Measurements from ENCODE around the gene TSPYL2. TPM values are rescaled to one million over a fixed set of nuclear protein-coding genes. Genes with fewer than 3 reads are reported as not detected.
A peak's percentile ranks its signal among the peaks of the same experiment; 100 is the strongest.

The TSPYL2 gene
- total RNA-seq, 8 experiments from 2014 or later: 14.9 to 66.1 (median 31.3) TPM

GRCh38 chrX:53071604-53072417, 10.4 kb upstream of the TSPYL2 start:
- in situ Hi-C loops (cut with MboI; ENCODE audit: low pct_unique_long_range_greater_than_20kb in 2 of 9, low sequenced_read_pairs in 9 of 9, unreplicated experiment in 9 of 9): no loop called here
- WGBS, 10 experiments: 0 to 28% (median 5%) methylated on average over 2 to 11 of the region's 31 CpGs; no CpG with 5 or more reads in 5 of the 10 experiments
- peak; percentile 60 to 95 (median 75) for ATAC-seq (replicated peaks in 6 of 8)
- Histone ChIP-seq H3K4me3 (peak overlapping the region in 1 of 5 donors; percentile 26), H3K27ac (no peak overlapping the region), H3K4me1 (replicated peaks in 1 of 2) (peaks cover 10 to 13% of the 10 kb centered on the region in 2 donors)

DNA sequence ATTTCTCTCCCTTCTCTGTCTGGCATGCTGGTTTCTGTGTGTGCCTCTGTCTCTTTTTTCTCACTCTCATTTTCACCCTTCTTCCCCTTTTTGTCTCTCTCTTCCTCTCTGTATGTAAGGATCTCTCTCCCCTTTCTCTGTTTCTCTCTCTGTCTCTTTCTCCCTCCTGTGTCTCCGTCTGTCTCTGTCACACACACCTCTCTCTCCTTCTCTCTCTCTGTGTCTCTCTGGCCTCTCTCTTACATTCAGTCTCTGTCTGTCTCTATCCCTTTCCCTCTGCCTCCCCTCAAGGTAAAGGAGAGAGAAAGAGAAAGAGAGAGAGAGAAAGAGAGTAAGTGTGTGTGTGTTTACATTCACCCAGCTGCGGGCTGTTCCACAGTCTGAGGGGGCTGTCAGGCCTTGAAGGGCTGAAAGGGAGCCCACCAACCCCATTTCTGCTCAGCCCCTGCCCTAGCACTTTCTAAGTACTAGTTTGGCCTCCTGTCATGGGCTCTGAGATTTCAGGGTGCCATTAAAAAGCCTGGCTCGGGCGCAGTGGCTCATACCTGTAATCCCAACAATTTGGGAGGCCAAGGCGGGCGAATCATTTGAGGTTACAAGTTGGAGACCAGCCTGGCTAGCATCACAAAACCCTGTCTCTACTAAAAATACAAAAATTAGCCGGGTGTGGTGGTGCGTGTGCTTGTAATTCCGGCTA, 9.6 kb upstream of the TSPYL2 start:
- Histone ChIP-seq H3K27ac (peak overlapping the region in 1 of 2 donors; percentile 73), H3K4me3 (no peak overlapping the region), H3K4me1 (replicated peaks in 1 of 2) (peaks cover 10 to 13% of the 10 kb centered on the region in 2 donors)
- WGBS, 10 experiments: 0 to 60% (median 40%) methylated on average over 1 to 4 of the region's 9 CpGs; no CpG with 5 or more reads in 4 of the 10 experiments
- in situ Hi-C loops (cut with MboI; ENCODE audit: low pct_unique_long_range_greater_than_20kb in 2 of 9, low sequenced_read_pairs in 9 of 9, unreplicated experiment in 9 of 9): no loop called here
- no peak for ATAC-seq (replicated peaks in 6 of 8)

DNA sequence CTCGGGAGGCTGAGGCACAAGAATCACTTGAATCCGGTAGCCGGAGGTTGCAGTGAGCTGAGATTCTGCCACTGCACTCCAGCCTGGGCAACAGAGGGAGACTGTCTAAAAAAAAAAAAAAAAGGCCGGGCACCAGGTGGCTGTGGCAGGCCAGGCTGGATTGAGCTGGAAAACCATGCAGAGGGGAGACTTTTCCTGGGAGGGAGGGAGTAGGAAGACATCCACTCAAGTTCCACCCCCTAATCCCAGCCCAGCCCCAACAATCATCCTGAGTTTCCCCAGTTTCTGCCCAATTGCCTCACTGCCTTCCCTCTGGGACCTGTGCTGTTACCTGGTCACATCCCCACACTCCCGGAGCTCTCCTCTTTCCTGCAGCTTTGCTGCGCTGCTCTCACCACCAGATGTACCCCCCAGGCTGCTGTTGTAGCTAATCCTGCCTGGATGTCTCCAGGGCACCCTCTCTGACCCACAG, 9.0 kb upstream of the TSPYL2 start:
- peak in 6 of 8 experiments; percentile 48 to 76 (median 68) for ATAC-seq (replicated peaks in 6 of 8)
- H3K27ac ChIP-seq: peak overlapping the region in 1 of 2 donors; percentile 73
- 60% methylated on average over 3 of the region's 6 CpGs; no CpG with 5 or more reads in 9 of the 10 experiments for WGBS, 10 experiments

DNA sequence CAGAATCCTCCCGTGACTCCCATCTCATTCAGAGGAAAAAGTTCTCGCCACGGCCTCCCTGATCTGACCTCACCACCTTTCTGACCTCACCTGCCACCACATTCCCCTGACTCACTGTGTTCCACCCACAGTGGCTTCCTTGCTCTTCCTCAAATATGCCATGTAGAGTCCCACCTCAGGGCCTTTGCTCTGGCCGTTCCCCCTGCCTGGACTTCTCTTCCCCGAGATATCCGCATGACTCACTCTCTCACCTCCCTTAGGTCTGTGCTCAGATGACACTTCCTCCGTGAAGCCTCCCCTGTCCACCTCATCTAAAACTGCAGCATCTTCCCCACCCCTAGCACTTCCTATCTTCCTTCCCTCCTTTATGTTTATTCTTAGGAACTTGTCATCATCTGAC, 7.2 kb upstream of the TSPYL2 start:
- in situ Hi-C loops (cut with MboI; ENCODE audit: low pct_unique_long_range_greater_than_20kb in 2 of 9, low sequenced_read_pairs in 9 of 9, unreplicated experiment in 9 of 9): no loop called here

More for the DNA sequence above, 9.0 kb upstream of the TSPYL2 start:
- Histone ChIP-seq H3K4me1 (replicated peaks in 1 of 2) (peaks cover 10 to 13% of the 10 kb centered on the region in 2 donors), H3K4me3 (no peak overlapping the region)
- in situ Hi-C loops (cut with MboI; ENCODE audit: low pct_unique_long_range_greater_than_20kb in 2 of 9, low sequenced_read_pairs in 9 of 9, unreplicated experiment in 9 of 9): no loop called here

GRCh38 chrX:53076671-53077070, 5.5 kb upstream of the TSPYL2 start:
- WGBS, 10 experiments: 80 to 100% (median 93%) methylated on average over 1 to 15 of the region's 21 CpGs; no CpG with 5 or more reads in 6 of the 10 experiments
- H3K4me1 ChIP-seq (replicated peaks in 1 of 2): peaks cover 13 to 18% of the 10 kb centered on the region in 2 donors
- ATAC-seq (replicated peaks in 6 of 8): no peak
- no peak overlapping the region for H3K27ac ChIP-seq
- in situ Hi-C loops (cut with MboI; ENCODE audit: low pct_unique_long_range_greater_than_20kb in 2 of 9, low sequenced_read_pairs in 9 of 9, unreplicated experiment in 9 of 9): no loop called here
- no peak overlapping the region for H3K4me3 ChIP-seq

More for the DNA sequence above, 7.2 kb upstream of the TSPYL2 start:
- Histone ChIP-seq H3K4me1 (replicated peaks in 1 of 2) (peaks cover 10 to 13% of the 10 kb centered on the region in 2 donors), H3K27ac (no peak overlapping the region), H3K4me3 (no peak overlapping the region)
- ATAC-seq (replicated peaks in 6 of 8): no peak
- WGBS, 10 experiments: 80 to 100% (median 93%) methylated on average over 1 to 5 of the region's 7 CpGs; no CpG with 5 or more reads in 7 of the 10 experiments

GRCh38 chrX:53077207-53078197, 4.7 kb upstream of the TSPYL2 start:
- peaks cover 10 to 11% of the 10 kb centered on the region in 2 donors for H3K4me1 ChIP-seq (replicated peaks in 1 of 2)
- no peak overlapping the region for H3K27ac ChIP-seq
- no peak overlapping the region for H3K4me3 ChIP-seq
- in situ Hi-C loops (cut with MboI; ENCODE audit: low pct_unique_long_range_greater_than_20kb in 2 of 9, low sequenced_read_pairs in 9 of 9, unreplicated experiment in 9 of 9): no loop called here
- 71 to 100% methylated on average over 1 to 5 of the region's 27 CpGs; no CpG with 5 or more reads in 8 of the 10 experiments for WGBS, 10 experiments
- no peak for ATAC-seq (replicated peaks in 6 of 8)

DNA sequence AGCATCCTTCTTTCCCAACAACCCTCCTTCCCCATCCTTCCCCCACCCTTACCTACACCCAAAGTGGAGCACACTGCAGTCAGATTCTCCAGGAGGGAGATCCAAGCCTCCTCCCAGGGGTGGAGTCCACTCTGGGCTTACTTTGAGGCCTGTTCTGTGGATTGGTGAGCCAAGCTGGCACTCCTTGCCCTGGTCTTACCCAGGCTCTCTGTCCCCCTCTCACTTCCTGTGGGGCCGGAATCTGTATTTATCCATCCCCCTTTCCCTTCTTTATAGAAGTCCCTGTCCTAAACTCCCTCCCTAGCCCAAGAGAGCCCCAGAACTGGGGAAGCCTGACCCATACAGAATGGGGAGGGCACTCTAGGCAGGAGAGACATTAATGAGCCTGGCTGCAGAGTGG, 3.2 kb upstream of the TSPYL2 start:
- no peak for ATAC-seq (replicated peaks in 6 of 8)
- no CpG with 5 or more reads among the region's 1 CpG for WGBS, 10 experiments
- Histone ChIP-seq H3K27ac (no peak overlapping the region), H3K4me3 (no peak overlapping the region), H3K4me1 (replicated peaks in 1 of 2) (peaks cover 2 to 11% of the 10 kb centered on the region in 2 donors)
- in situ Hi-C loops (cut with MboI; ENCODE audit: low pct_unique_long_range_greater_than_20kb in 2 of 9, low sequenced_read_pairs in 9 of 9, unreplicated experiment in 9 of 9): no loop called here

DNA sequence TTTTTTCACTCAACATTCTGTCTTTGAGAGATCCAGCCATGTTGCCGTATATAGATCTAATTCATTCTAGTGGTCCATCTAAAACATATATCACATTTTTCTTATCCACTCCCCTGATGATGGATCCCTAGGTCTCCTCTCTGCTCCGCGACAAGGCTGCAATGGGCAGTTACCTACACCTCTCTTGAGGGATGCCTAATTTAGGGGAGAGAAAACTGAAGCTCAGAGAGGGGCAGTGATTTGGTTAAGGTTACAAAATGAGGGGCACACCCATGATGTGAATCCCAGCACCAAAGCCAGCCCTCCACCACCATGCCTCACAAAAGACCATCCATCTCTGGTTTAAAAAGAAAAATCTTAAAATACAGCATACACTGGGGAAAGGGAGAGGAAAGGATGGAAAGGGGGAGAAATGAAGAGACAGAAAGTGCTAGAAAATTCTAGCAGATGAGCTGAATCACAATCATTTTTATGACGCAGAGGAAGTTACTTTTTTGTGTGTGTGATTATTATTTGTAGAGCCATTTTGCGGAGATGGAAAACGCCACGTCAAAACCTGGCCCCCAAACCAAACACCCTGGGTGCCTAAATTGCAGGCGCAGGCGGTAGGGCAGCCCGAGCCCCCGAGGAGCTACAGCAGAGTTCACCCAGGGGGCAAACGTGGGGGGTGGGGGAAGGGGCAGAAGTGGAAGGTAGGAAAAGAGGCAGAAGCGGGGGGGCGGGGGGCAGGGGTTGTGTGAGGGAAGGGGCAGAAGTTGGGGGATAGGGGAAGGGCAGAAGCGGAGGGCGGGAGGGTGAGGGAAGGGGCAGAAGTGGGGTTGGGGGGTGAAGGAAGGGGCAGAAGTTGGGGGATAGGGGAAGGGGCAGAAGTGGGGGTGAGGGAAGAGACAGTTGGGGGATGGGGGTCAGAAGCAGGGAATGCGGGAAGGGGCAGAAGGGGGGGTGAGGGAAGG, 1.3 kb upstream of the TSPYL2 start:
- peak overlapping the region in 3 of 5 donors; percentile 11 to 16 (median 15) for H3K4me3 ChIP-seq
- in situ Hi-C loops (cut with MboI; ENCODE audit: low pct_unique_long_range_greater_than_20kb in 2 of 9, low sequenced_read_pairs in 9 of 9, unreplicated experiment in 9 of 9): no loop called here
- peaks cover 2 to 13% of the 10 kb centered on the region in 2 donors for H3K4me1 ChIP-seq (replicated peaks in 1 of 2)
- peak overlapping the region; percentile 52 to 67 for H3K27ac ChIP-seq
- WGBS, 10 experiments: 0 to 86% (median 65%) methylated on average over 1 to 4 of the region's 17 CpGs; no CpG with 5 or more reads in 4 of the 10 experiments
- ATAC-seq (replicated peaks in 6 of 8): no peak

DNA sequence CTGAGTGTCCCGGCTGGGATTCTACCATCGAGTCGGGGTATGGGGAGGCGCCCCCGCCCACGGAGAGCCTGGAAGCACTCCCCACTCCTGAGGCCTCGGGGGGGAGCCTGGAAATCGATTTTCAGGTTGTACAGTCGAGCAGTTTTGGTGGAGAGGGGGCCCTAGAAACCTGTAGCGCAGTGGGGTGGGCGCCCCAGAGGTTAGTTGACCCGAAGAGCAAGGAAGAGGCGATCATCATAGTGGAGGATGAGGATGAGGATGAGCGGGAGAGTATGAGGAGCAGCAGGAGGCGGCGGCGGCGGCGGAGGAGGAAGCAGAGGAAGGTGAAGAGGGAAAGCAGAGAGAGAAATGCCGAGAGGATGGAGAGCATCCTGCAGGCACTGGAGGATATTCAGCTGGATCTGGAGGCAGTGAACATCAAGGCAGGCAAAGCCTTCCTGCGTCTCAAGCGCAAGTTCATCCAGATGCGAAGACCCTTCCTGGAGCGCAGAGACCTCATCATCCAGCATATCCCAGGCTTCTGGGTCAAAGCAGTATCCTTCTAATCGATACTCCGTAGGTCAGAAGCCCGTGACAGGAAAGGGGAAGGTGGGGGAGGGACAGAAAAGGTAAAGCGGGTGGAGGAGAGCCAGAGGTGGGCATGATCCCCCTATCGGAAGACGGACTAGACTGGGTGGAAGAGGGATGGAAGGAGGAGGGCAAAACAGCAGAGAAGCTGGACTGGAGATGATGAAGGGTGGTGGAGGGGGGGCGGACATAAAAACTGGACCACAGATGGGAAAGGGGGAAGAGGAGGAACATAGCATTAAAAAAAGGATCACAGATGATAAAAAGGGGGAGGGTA, 828 bp downstream of the TSPYL2 start:
- in situ Hi-C loops (cut with MboI; ENCODE audit: low pct_unique_long_range_greater_than_20kb in 2 of 9, low sequenced_read_pairs in 9 of 9, unreplicated experiment in 9 of 9): no loop called here
- Histone ChIP-seq H3K27ac (peak overlapping the region; percentile 85), H3K4me1 (replicated peaks in 1 of 2) (peaks cover 7 to 23% of the 10 kb centered on the region in 2 donors), H3K4me3 (peak overlapping the region; percentile 60 to 97 (median 83))
- WGBS, 10 experiments: 0 to 20% (median 12%) methylated on average over 1 to 5 of the region's 31 CpGs; no CpG with 5 or more reads in 7 of the 10 experiments
- ATAC-seq (replicated peaks in 6 of 8): no peak

- Histone ChIP-seq H3K4me3 (peak overlapping the region in 3 of 5 donors; percentile 60 to 97 (median 89)), H3K4me1 (replicated peaks in 1 of 2) (peaks cover 11 to 28% of the 10 kb centered on the region in 2 donors), H3K27ac (no peak overlapping the region)
- WGBS, 10 experiments: 100% methylated on average over 1 of the region's 4 CpGs; no CpG with 5 or more reads in 9 of the 10 experiments
- ATAC-seq (replicated peaks in 6 of 8): no peak
- in situ Hi-C loops (cut with MboI; ENCODE audit: low pct_unique_long_range_greater_than_20kb in 2 of 9, low sequenced_read_pairs in 9 of 9, unreplicated experiment in 9 of 9): no loop called here
Measured at GRCh38 chrX:53084043-53084570, 1.9 kb downstream of the TSPYL2 start.

All from motor neuron (in vitro differentiated cells).